Neural cell (in vitro differentiated cells): ENCODE measurements around the gene PID1. TPM values are rescaled to one million over a fixed set of nuclear protein-coding genes. Genes with fewer than 3 reads are reported as not detected.
"Not testable (repeated sequence)": the region's sequence is repeated elsewhere in the genome, so short reads cannot be mapped to it uniquely, and the experiment has no call there.

Experiments used
- H2AFZ ChIP-seq: fragments of 200-600, 300-800 bp; sonication (generic), shearing (Covaris generic); 2 replicates; pipeline ENCODE4 v1.6.0; 2014; ENCODE audit warnings: low read depth, mild to moderate bottlenecking, antibody characterized with exemption, low read length, moderate library complexity
- H3F3A ChIP-seq: fragments of 200-600 bp; shearing (Covaris generic); 2 replicates; pipeline ENCODE4 v1.6.1; 2016; ENCODE audit warnings: mild to moderate bottlenecking, moderate library complexity, mixed read lengths, antibody characterized with exemption, low read length; ENCODE audit not compliant: insufficient read depth, poor library complexity, severe bottlenecking
- H3K27ac ChIP-seq: fragments of 200-600, 300-800 bp; sonication (generic), shearing (Covaris generic); 2 replicates; pipeline ENCODE4 v1.5.1; 2014; ENCODE audit warnings: mild to moderate bottlenecking, low read length, moderate library complexity
- H3K27me3 ChIP-seq: fragments of 300-800, 200-600 bp; sonication (generic), shearing (Covaris generic); 2 replicates; pipeline ENCODE4 v1.6.0; 2014; ENCODE audit warnings: mild to moderate bottlenecking, low read depth, low read length, moderate library complexity; ENCODE audit not compliant: insufficient read depth
- H3K36me3 ChIP-seq: fragments of 300-800, 200-600 bp; sonication (generic), shearing (Covaris generic); 2 replicates; pipeline ENCODE4 v1.5.1; 2014; ENCODE audit warnings: mild to moderate bottlenecking, antibody characterized with exemption, low read length, moderate library complexity; ENCODE audit not compliant: insufficient read depth
- H3K4me2 ChIP-seq: fragments of 300-800, 200-600 bp; sonication (generic), shearing (Covaris generic); 2 replicates; pipeline ENCODE4 v1.6.0; 2014; ENCODE audit warnings: mild to moderate bottlenecking, low read length
- H3K4me3 ChIP-seq: fragments of 300-800, 200-600 bp; sonication (generic), shearing (Covaris generic); 2 replicates; pipeline ENCODE4 v1.5.1; 2014; ENCODE audit warnings: mild to moderate bottlenecking, low read length, moderate library complexity
- H3K79me2 ChIP-seq: fragments of 200-600 bp; shearing (Covaris generic); replicated peaks from 2 replicates; pipeline ENCODE4 v1.6.0; 2014; ENCODE audit warnings: mild to moderate bottlenecking, low read length, moderate library complexity; ENCODE audit not compliant: insufficient read depth
- H3K9ac ChIP-seq: fragments of 300-800, 200-600 bp; sonication (generic), shearing (Covaris generic); 2 replicates; pipeline ENCODE4 v1.6.1; 2016; ENCODE audit warnings: mild to moderate bottlenecking, low read length, mixed read lengths
- H3K9me2 ChIP-seq: fragments of 200-600 bp; shearing (Covaris generic); 2 replicates; pipeline ENCODE4 v1.6.1; 2016; ENCODE audit warnings: mild to moderate bottlenecking, low read length, mixed read lengths; ENCODE audit not compliant: insufficient read depth
- H3K9me3 ChIP-seq: fragments of 200-600, 300-800 bp; sonication (generic), shearing (Covaris generic); 2 replicates; pipeline ENCODE4 v1.6.1; 2016; ENCODE audit warnings: mild to moderate bottlenecking, mixed run types, low read length, moderate library complexity, mixed read lengths
- H4K20me1 ChIP-seq: fragments of 200-600 bp; shearing (Covaris generic); 2 replicates; pipeline ENCODE4 v1.6.1; 2016; ENCODE audit warnings: mild to moderate bottlenecking, mixed run types; ENCODE audit not compliant: insufficient read depth
- CTCF ChIP-seq: fragments of 450-650 bp; IDR thresholded peaks from 2 replicates; pipeline ENCODE4 v1.5.1; 2014; ENCODE audit warnings: antibody characterized with exemption, mild to moderate bottlenecking, moderate library complexity; ENCODE audit not compliant: poor library complexity, severe bottlenecking
- EP300 ChIP-seq: fragments of 450-650 bp; conservative IDR thresholded peaks from 2 replicates; pipeline ENCODE4 v1.6.1; 2014; ENCODE audit warnings: antibody characterized with exemption, mild to moderate bottlenecking, moderate library complexity; ENCODE audit not compliant: poor library complexity, severe bottlenecking
- EZH2 ChIP-seq: fragments of 200-600, 300-800 bp; shearing (Covaris generic), sonication (generic); IDR thresholded peaks from 2 replicates; pipeline ENCODE4 v1.6.1; 2014; ENCODE audit warnings: antibody characterized with exemption, low read length, borderline replicate concordance, mild to moderate bottlenecking; ENCODE audit not compliant: insufficient read depth, poor library complexity, severe bottlenecking
- MXI1 ChIP-seq: fragments of 450-650 bp; conservative IDR thresholded peaks from 2 replicates; pipeline ENCODE4 v1.6.1; 2014; ENCODE audit warnings: antibody characterized with exemption, mild to moderate bottlenecking; ENCODE audit not compliant: poor library complexity, severe bottlenecking
- POLR2AphosphoS5 ChIP-seq: IDR thresholded peaks from 2 replicates; pipeline ENCODE4 v1.6.1; 2012
- RAD21 ChIP-seq: fragments of 450-650 bp; conservative IDR thresholded peaks from 2 replicates; pipeline ENCODE4 v1.6.1; 2014; ENCODE audit warnings: antibody characterized with exemption, mild to moderate bottlenecking, moderate library complexity
- SMC3 ChIP-seq: fragments of 450-650 bp; conservative IDR thresholded peaks from 2 replicates; pipeline ENCODE4 v1.6.1; 2014; ENCODE audit warnings: antibody characterized with exemption, mild to moderate bottlenecking, moderate library complexity; ENCODE audit not compliant: poor library complexity
- TAF1 ChIP-seq: IDR thresholded peaks from 2 replicates; pipeline ENCODE4 v1.6.1; 2012; ENCODE audit warnings: low read depth
- polyA plus RNA-seq: library from polyadenylated mRNA; depleted of rRNA; stranded (reverse); fragments of >200 nt; gene quantifications from 2 replicates; pipeline ENCODE4 v1.2.3, GENCODE V29; 2014
- TF ChIP-seq, protein P1 (sequence below): IDR thresholded peaks from 2 replicates; pipeline ENCODE4 v1.6.1; 2012; ENCODE audit warnings: borderline replicate concordance

The PID1 gene
- polyA plus RNA-seq, 1 donor from 2014 or later, result 11.0 TPM

DNA sequence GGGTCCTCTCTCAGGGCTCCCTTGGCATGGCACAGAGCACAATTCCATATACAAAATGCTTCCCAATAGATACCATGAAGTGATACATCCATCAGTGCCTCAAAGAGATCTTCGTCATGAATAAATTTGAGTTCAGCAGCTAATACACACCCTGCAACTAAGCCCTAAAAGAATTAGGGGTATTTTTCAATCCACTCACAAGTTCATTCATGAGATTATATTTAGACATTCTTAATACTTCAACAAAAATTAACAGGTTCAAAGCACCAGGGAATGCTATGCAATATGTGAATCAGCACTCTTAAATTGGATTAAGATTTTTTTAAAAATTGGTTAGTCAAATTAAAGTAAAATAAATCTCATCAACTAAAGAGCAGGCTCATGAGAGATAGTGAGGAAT, 79.7 kb downstream of the PID1 start:
- Histone ChIP-seq H3K4me2 (no peak overlapping the region), H3K27ac (no peak overlapping the region), H2AFZ (no peak overlapping the region), H3K27me3 (no peaks in the 10 kb centered on the region), H3K9me2 (no peaks in the 10 kb centered on the region), H3K9me3 (no peaks in the 10 kb centered on the region), H3K79me2 (no peaks in the 10 kb centered on the region), H4K20me1 (no peaks in the 10 kb centered on the region), H3K36me3 (no peaks in the 10 kb centered on the region), H3K9ac (no peak overlapping the region), H3K4me3 (no peak overlapping the region), H3F3A (no peaks in the 10 kb centered on the region)
- TF ChIP-seq EP300 (no peak), CTCF (no peak), TAF1 (no peak), MXI1 (no peak), RAD21 (no peak), EZH2 (no peak), SMC3 (no peak), POLR2AphosphoS5 (no peak)
- TF ChIP-seq, protein P1, sequence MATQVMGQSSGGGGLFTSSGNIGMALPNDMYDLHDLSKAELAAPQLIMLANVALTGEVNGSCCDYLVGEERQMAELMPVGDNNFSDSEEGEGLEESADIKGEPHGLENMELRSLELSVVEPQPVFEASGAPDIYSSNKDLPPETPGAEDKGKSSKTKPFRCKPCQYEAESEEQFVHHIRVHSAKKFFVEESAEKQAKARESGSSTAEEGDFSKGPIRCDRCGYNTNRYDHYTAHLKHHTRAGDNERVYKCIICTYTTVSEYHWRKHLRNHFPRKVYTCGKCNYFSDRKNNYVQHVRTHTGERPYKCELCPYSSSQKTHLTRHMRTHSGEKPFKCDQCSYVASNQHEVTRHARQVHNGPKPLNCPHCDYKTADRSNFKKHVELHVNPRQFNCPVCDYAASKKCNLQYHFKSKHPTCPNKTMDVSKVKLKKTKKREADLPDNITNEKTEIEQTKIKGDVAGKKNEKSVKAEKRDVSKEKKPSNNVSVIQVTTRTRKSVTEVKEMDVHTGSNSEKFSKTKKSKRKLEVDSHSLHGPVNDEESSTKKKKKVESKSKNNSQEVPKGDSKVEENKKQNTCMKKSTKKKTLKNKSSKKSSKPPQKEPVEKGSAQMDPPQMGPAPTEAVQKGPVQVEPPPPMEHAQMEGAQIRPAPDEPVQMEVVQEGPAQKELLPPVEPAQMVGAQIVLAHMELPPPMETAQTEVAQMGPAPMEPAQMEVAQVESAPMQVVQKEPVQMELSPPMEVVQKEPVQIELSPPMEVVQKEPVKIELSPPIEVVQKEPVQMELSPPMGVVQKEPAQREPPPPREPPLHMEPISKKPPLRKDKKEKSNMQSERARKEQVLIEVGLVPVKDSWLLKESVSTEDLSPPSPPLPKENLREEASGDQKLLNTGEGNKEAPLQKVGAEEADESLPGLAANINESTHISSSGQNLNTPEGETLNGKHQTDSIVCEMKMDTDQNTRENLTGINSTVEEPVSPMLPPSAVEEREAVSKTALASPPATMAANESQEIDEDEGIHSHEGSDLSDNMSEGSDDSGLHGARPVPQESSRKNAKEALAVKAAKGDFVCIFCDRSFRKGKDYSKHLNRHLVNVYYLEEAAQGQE, result no peak

GRCh38 chr2:229187123-229187522, 84.0 kb downstream of the PID1 start:
- H3K9ac ChIP-seq, H3K9me3 ChIP-seq, H3K4me3 ChIP-seq, H2AFZ ChIP-seq, H3K27me3 ChIP-seq, H3K36me3 ChIP-seq, H3K27ac ChIP-seq, H3F3A ChIP-seq, H3K9me2 ChIP-seq, H3K79me2 ChIP-seq, H3K4me2 ChIP-seq, H4K20me1 ChIP-seq: not testable (repeated sequence)

GRCh38 chr2:229181641-229182040, 89.4 kb downstream of the PID1 start:
- Histone ChIP-seq H3K9me3 (no peaks in the 10 kb centered on the region), H3K4me3 (no peak overlapping the region), H3K9me2 (no peaks in the 10 kb centered on the region), H3K27ac (no peak overlapping the region), H3K79me2 (no peaks in the 10 kb centered on the region), H3F3A (no peaks in the 10 kb centered on the region), H3K36me3 (no peaks in the 10 kb centered on the region), H3K9ac (no peak overlapping the region), H3K27me3 (no peaks in the 10 kb centered on the region), H3K4me2 (no peak overlapping the region), H4K20me1 (no peaks in the 10 kb centered on the region), H2AFZ (no peak overlapping the region)
- TF ChIP-seq EZH2 (no peak), SMC3 (no peak), RAD21 (no peak)
